GM12873 (cell line): Measurements from ENCODE around the gene FOXN3.

Experiments used
- CTCF ChIP-seq: IDR thresholded peaks from 2 replicates; pipeline ENCODE4 v1.5.1; 2012; ENCODE audit warnings: low read depth, mild to moderate bottlenecking, moderate library complexity, low read length, control low read depth; ENCODE audit not compliant: insufficient read depth; ENCODE audit errors: missing control alignments

Gene FOXN3

GRCh38 chr14:89112720-89113119 is 304.3 kb downstream of the FOXN3 start:
- no peak for TF ChIP-seq CTCF

DNA sequence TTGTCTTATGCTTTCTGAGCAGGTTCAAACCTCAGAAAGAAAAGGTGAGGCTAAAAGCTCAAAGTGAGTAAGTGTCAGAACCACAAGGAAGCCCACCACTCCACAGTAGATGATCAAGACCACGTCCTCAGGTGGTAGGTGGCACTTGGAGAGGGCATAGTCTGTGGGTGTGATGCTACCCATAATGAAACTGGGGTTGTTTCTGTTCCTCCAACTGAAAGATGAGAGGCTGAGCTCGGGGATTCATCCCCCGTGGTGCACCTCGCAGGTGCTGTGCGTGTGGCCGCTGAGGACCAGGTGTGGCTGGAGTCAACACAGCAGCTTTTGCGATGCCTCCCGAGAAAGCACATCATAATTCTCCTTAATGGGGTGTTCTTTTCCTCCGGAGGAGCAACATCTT is 306.9 kb downstream of the FOXN3 start:
- TF ChIP-seq CTCF = no peak

DNA sequence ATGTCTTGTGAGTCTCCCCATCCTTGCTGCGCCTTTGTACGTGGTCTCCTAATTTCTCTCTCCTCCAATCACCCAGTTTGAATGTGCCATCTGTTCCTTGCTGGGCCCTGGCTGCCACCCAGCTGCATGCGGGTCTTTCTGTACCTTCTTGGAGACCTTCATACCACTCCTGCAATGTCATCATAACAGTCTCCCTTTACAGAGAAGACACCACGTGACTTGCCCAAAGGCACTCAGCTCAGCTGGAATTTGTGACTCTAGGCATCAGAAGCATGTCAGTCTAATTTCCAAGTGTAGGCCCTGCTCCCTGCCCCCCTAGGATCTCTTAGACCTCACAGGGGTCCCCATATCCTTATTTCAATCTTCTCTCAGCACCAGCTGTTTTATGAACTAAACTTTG is 308.4 kb downstream of the FOXN3 start:
- no peak for TF ChIP-seq CTCF

DNA sequence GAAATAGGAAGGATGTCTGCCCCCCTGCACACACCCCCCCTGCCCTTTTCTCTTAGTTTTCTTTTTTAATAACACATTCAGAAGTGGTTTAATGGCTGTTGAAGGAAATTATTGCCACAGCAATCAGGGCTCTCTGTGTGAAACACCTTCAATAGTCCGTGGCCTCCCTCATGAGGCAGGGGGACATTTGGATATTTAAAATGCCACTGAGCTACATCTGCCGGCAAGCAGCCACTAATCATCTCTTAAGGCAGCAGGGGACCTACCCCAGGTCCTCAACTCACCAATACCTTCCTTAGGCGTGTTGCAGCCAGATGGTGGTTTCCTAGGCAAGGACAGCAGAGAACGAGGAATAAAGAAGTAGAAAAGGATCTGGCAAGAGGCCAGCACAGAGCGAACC is 309.4 kb downstream of the FOXN3 start:
- TF ChIP-seq CTCF = no peak
